GM21786 (cell line): Measurements from ENCODE around the gene WNT8B.

Experiments
- ATAC-seq: cut with Tn5 transposase; IDR thresholded peaks from one replicate; pipeline ENCODE4 v1.9.1; 2021; ENCODE audit not compliant: unreplicated experiment

Gene WNT8B

DNA sequence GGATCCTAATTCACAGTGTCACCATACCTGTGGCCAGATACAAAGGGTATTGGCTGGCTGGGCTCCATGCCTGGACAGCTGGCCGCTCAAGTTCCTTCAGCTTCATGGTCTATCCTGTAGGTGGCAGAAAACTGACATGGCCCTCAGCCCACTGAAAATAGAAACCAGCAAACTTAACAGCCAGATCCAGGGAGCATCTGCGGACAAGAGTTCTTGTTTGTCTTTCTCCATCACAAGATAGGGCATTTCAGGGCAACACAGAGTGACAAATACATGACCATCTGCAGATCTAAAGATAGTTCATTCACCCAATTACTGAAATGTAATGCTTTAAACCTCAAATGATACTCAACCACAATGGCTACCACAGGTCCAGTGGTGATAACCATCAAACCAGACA lies 54.0 kb downstream of the WNT8B start:
- ATAC-seq, result no peak

DNA sequence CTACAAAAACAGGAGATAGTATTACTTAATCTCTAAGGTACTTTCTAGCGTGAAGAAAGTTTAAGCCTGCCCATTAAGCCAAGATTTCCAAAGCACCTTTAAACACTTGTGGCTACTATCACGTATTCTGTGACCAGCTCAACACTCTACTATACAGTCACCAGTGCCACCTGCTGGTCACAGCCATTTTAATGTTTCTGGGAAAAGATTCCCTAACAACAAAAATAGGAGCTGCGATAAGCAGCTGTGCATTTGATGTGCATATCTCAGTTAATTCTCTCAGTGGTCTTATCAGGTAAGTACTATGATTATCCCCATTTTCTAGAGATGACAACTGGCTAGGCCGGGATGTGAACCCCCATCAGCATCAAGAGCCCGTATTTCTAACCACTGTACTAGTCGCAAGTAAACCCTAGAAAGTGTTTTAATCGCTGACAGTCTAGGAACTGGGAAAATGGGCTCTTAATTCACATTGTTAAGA lies 56.0 kb downstream of the WNT8B start:
- ATAC-seq, result no peak

GRCh38 chr10:100519311-100520051 lies 56.7 kb downstream of the WNT8B start, which contains the start of gene SEC31B:
SEC31B (minus strand) TSS chr10:100519861; CDS start chr10:100516952, 2,909 bp downstream.
- ATAC-seq, result no peak

- ATAC-seq, result no peak
These were observed 58.0 kb downstream of the WNT8B start for GRCh38 chr10:100520811-100521210.

GRCh38 chr10:100522107-100522801 lies 59.4 kb downstream of the WNT8B start:
- no peak for ATAC-seq

DNA sequence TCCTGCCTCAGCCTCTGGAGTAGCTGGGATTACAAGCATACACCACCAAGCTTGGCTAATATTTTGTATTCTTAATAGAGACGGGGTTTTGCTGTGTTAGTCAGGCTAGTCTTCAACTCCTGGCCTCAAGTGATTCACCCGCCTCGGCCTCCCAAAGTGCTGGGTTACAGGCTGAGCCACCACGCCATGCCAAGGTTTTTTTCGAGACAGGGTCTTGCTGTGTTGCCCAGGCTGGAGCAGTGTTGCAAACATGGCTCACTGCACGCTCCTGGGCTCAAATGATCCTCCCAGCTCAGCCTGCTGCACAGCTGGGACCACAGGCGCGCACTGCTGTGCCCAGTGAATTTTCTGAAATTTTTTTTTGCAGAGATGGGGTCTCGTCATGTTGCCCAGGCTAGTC lies 60.1 kb downstream of the WNT8B start:
- no peak for ATAC-seq

DNA sequence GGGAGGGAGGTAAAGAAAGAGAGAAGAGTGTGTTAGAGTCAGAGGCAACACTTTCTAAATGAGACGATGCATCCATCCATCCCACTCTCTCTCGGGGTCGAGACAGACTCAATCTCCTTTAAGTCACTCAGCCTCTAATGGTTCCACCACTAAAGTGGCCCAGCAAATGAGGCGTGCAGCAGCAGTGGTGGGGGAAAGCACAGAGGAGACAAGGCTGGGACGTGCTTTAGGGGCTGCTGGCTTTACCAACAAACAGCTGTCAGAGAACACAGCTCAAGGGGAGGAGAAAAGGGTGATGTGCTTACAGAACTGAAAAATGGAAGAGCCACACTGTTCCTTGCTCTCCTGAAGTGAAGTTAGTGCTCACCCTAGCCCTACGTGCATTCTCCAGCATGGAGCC lies 61.4 kb downstream of the WNT8B start:
- no peak for ATAC-seq

GRCh38 chr10:100524638-100525037 lies 61.8 kb downstream of the WNT8B start:
- ATAC-seq, result no peak

DNA sequence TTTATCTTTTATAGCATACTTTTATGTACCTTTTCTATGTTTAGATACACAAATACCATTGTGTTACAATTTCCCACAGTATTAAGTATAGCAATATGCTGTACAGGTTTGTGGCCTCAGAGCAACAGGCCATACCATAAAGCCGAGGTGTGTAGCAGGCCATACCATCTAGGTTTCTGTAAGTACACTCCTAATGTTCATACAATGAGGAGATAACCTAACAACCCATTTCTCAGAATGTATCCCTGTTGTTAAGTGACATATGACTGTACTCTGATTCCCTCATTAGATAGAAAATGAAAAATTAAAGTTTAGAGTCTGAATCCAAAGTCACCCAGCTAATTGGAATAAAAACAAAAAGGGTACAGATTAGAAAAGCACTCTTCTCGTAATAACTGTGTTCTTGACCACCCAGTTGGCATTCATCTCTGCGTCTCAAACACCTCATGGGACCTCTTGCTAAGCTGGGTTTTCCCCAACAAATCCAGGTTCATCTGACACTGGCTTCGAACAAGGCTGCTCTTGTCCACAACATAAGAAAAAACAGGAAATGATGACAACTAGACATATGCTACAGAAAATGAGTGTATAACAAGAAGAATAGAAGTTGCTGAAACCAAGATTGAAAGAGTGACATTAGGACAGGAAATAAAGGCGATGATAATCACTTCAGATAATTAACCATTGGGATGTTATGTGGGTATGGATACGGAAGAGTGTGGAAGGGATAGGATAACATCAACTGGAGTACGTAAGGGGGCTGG lies 65.5 kb downstream of the WNT8B start:
- no peak for ATAC-seq

DNA sequence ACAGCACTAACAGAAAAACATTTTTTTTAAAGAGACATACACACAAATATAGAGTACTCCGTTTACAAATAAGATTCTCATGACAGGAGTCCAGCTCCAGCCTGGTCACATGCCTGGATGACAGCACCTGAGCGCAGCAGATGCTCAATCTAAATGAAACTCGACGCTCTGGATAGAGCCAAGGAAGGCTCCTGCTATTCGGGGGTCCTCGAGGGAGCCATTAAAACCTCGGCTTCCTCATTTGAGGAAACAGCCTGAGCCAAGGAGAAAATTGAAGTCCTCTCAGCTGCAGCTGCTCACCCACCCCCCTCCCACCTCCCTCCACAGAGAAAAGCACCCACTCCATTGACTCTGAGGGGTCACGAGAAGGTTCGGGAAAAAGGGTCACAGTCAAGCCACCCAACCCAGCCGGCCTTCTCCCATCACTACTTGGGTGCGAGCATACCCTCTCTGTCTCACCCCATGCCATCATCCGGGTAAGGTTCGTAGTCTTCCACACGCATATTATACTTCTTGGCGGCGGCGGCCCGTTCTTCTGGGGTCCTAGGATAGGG lies 66.2 kb downstream of the WNT8B start:
- no peak for ATAC-seq

GRCh38 chr10:100529475-100530298 lies 66.9 kb downstream of the WNT8B start, which contains the start of gene NDUFB8:
NDUFB8 (minus strand) TSS chr10:100529871; CDS start chr10:100529851, 20 bp downstream.
- peak; percentile 64 for ATAC-seq

- ATAC-seq, result no peak
These were observed 69.0 kb downstream of the WNT8B start for GRCh38 chr10:100531761-100532160.
